GM18508 (cell line): ENCODE measurements around the gene SPCS1.
"Not testable (repeated sequence)": the region's sequence is repeated elsewhere in the genome, so short reads cannot be mapped to it uniquely, and the experiment has no call there.

ENCODE experiments used
- ATAC-seq: cut with Tn5 transposase; IDR thresholded peaks from one replicate; pipeline ENCODE4 v1.9.1; 2021; ENCODE audit warnings: moderate number of reproducible peaks; ENCODE audit not compliant: insufficient read depth, unreplicated experiment

Gene SPCS1

GRCh38 chr3:52705688-52706686 is at the start of gene SPCS1, which contains the start of gene GLT8D1:
TSS of gene SPCS1 (plus strand) at chr3:52706106. CDS start at chr3:52706247, 141 bp downstream.
TSS of gene GLT8D1 (minus strand) at chr3:52705791. CDS start at chr3:52700460, 5,331 bp downstream.
- peak; percentile 36 for ATAC-seq

GRCh38 chr3:52660046-52660445 is 45.9 kb upstream of the SPCS1 start:
- no peak for ATAC-seq

- no peak for ATAC-seq
These were observed 42.8 kb upstream of the SPCS1 start for GRCh38 chr3:52663098-52663497.

- ATAC-seq = peak; percentile 67
These were observed 35.0 kb upstream of the SPCS1 start for GRCh38 chr3:52670621-52671521.

GRCh38 chr3:52671676-52672075 is 34.2 kb upstream of the SPCS1 start:
- no peak for ATAC-seq

GRCh38 chr3:52676201-52676600 is 29.7 kb upstream of the SPCS1 start:
- not testable (repeated sequence) for ATAC-seq

GRCh38 chr3:52678265-52679198 is 27.4 kb upstream of the SPCS1 start:
- no peak for ATAC-seq

- ATAC-seq = no peak
These were observed 26.7 kb upstream of the SPCS1 start for GRCh38 chr3:52679199-52679538.

- ATAC-seq = no peak
These were observed 26.1 kb upstream of the SPCS1 start for GRCh38 chr3:52679811-52680210.

- ATAC-seq = no peak
These were observed 24.3 kb upstream of the SPCS1 start for GRCh38 chr3:52681596-52681995.

- ATAC-seq = no peak
These were observed 23.9 kb upstream of the SPCS1 start for GRCh38 chr3:52682016-52682415.

GRCh38 chr3:52683611-52684010 is 22.3 kb upstream of the SPCS1 start:
- ATAC-seq = no peak

- no peak for ATAC-seq
These were observed 21.7 kb upstream of the SPCS1 start for GRCh38 chr3:52684184-52684583.

GRCh38 chr3:52685285-52685708 is 20.6 kb upstream of the SPCS1 start:
- peak; percentile 30 for ATAC-seq

GRCh38 chr3:52685709-52686691 is 19.9 kb upstream of the SPCS1 start, which contains the start of the genes GNL3 and PBRM1:
TSS of gene GNL3 (plus strand) at chr3:52686032. CDS start at chr3:52686093, 61 bp downstream.
TSS of gene PBRM1 (minus strand) at chr3:52685913.
- ATAC-seq = peak; percentile 42

- no peak for ATAC-seq
These were observed 17.6 kb upstream of the SPCS1 start for GRCh38 chr3:52688266-52688665.

- no peak for ATAC-seq
These were observed 16.8 kb upstream of the SPCS1 start for GRCh38 chr3:52689151-52689550.

GRCh38 chr3:52690560-52690959 is 15.3 kb upstream of the SPCS1 start:
- no peak for ATAC-seq
